ENCODE results near the gene CAB39.

GRCh38 chr2:230737300-230737699 is 24.7 kb downstream of the CAB39 start:
- TF ChIP-seq CTCF (IDR thresholded peaks at IDR 0.05), result no peak
- TF ChIP-seq TCF12 (IDR thresholded peaks at IDR 0.05), result no peak
- no peak for TF ChIP-seq FOXM1 (IDR thresholded peaks at IDR 0.05; ENCODE audit: low read depth)
- no peak for TF ChIP-seq RXRA (IDR thresholded peaks at IDR 0.05; ENCODE audit: borderline replicate concordance, low read depth)
- TF ChIP-seq NRF1 (IDR thresholded peaks at IDR 0.05; ENCODE audit: low read depth, low read length), result no peak
- no peak for TF ChIP-seq RCOR1 (IDR thresholded peaks at IDR 0.05; ENCODE audit: low read length)
- TF ChIP-seq SIN3A (IDR thresholded peaks at IDR 0.05; ENCODE audit: borderline replicate concordance, low read depth, low read length), result no peak
- TF ChIP-seq EZH2phosphoT487 (IDR thresholded peaks at IDR 0.05; ENCODE audit: borderline replicate concordance, low read depth), result no peak
- no peak for TF ChIP-seq FOSL2 (IDR thresholded peaks at IDR 0.05; ENCODE audit: borderline replicate concordance, low read depth)
- TF ChIP-seq NFIC (IDR thresholded peaks at IDR 0.05; ENCODE audit: borderline replicate concordance), result no peak
- TF ChIP-seq POLR2AphosphoS5 (IDR thresholded peaks at IDR 0.05; ENCODE audit: low read depth, low read length), result no peak
- no peak for TF ChIP-seq REST (IDR thresholded peaks at IDR 0.05; ENCODE audit: low read depth, low read length)
- no peak for TF ChIP-seq USF2 (IDR thresholded peaks at IDR 0.05; ENCODE audit: borderline replicate concordance, low read depth, low read length)
- no peak for TF ChIP-seq EP300 (IDR thresholded peaks at IDR 0.05; ENCODE audit: borderline replicate concordance in 1 of 2, low read depth in 1 of 2, low read length in 1 of 2)

Data from SK-N-SH (cell line).